GM21381 (cell line): ENCODE results near the gene OPN3.
A peak's percentile ranks its signal among the peaks of the same experiment; 100 is the strongest.

Experiments
- ATAC-seq: cut with Tn5 transposase; IDR thresholded peaks from one replicate; pipeline ENCODE4 v1.9.1; 2021; ENCODE audit warnings: mild to moderate bottlenecking, moderate library complexity; ENCODE audit not compliant: unreplicated experiment

The OPN3 gene

GRCh38 chr1:241647658-241648057, 7.5 kb upstream of the OPN3 start:
- ATAC-seq = no peak

GRCh38 chr1:241646201-241646600, 6.0 kb upstream of the OPN3 start:
- ATAC-seq = no peak

- ATAC-seq = no peak
These were observed 5.0 kb upstream of the OPN3 start for GRCh38 chr1:241645199-241645598.

GRCh38 chr1:241644259-241644658, 4.1 kb upstream of the OPN3 start:
- no peak for ATAC-seq

- ATAC-seq = no peak
These were observed 2.4 kb upstream of the OPN3 start for GRCh38 chr1:241642593-241642944.

- ATAC-seq = no peak
These were observed 1.8 kb upstream of the OPN3 start for GRCh38 chr1:241641773-241642592.

- no peak for ATAC-seq
These were observed 876 bp upstream of the OPN3 start for GRCh38 chr1:241640867-241641622.

- peak; percentile 49 for ATAC-seq
These were observed 483 bp downstream of the OPN3 start for GRCh38 chr1:241639623-241640148.

GRCh38 chr1:241638909-241639622, 1.1 kb downstream of the OPN3 start:
- no peak for ATAC-seq

GRCh38 chr1:241638099-241638682, 2.0 kb downstream of the OPN3 start:
- ATAC-seq = no peak

- no peak for ATAC-seq
These were observed 2.6 kb downstream of the OPN3 start for GRCh38 chr1:241637604-241638003.

- no peak for ATAC-seq
These were observed 3.1 kb downstream of the OPN3 start for GRCh38 chr1:241637046-241637590.

GRCh38 chr1:241636291-241636690, 3.9 kb downstream of the OPN3 start:
- ATAC-seq = no peak

GRCh38 chr1:241635556-241636152, 4.5 kb downstream of the OPN3 start:
- ATAC-seq = no peak

GRCh38 chr1:241632987-241633386, 7.2 kb downstream of the OPN3 start:
- no peak for ATAC-seq

- no peak for ATAC-seq
These were observed 8.5 kb downstream of the OPN3 start for GRCh38 chr1:241631674-241632073.

GRCh38 chr1:241630899-241631298, 9.3 kb downstream of the OPN3 start:
- ATAC-seq = no peak

- ATAC-seq = no peak
These were observed 9.7 kb downstream of the OPN3 start for GRCh38 chr1:241630476-241630875.

- ATAC-seq = no peak
These were observed 10.2 kb downstream of the OPN3 start for GRCh38 chr1:241630005-241630404.
